H1 (cell line): ENCODE data around the gene GRIA3. TPM values are rescaled to one million over a fixed set of nuclear protein-coding genes. Genes with fewer than 3 reads are reported as not detected.

Experiments
- CTCF ChIA-PET: fragments of 300-600 bp; sonication (Branson Sonifier 250); formaldehyde crosslinking; loops from one replicate; lab custom pipeline; 2021; ENCODE audit not compliant: partially characterized antibody; lab: Charles Lee
- POLR2A ChIA-PET: fragments of 300-600 bp; sonication (Branson Sonifier 250); formaldehyde crosslinking; loops from one replicate; lab custom pipeline; 2021; ENCODE audit warnings: inconsistent platforms; ENCODE audit not compliant: partially characterized antibody; lab: Charles Lee
- DNase-seq, 2 experiments: peaks; one replicate each; pipeline versions ENCODE4 v3.0.0 to v3.0.0-alpha.2; 2010 to 2022; ENCODE audit warnings: low spot score in 2 of 2, low read depth in 1 of 2, mixed read lengths in 1 of 2
- FAIRE-seq: peaks from 2 replicates; lab custom pipeline; 2011; peaks lifted over from hg19 to GRCh38; lab: Jason Lieb, UNC
- H2AFZ ChIP-seq: 2 replicates; pipeline ENCODE4 v1.8.1; 2012; ENCODE audit warnings: low read length, inconsistent platforms
- H2AK5ac ChIP-seq: 2 replicates; pipeline ENCODE4 v1.6.1; 2013; ENCODE audit warnings: low read depth, low read length
- H2BK120ac ChIP-seq: replicated peaks from 2 replicates; pipeline ENCODE3; 2013; ENCODE audit warnings: low read depth, low read length, inconsistent platforms
- H2BK12ac ChIP-seq: 2 replicates; pipeline ENCODE4 v1.6.1; 2013; ENCODE audit warnings: low read depth, low read length
- H2BK15ac ChIP-seq: 2 replicates; pipeline ENCODE4 v1.6.1; 2013; ENCODE audit warnings: low read length
- H2BK20ac ChIP-seq: 2 replicates; pipeline ENCODE4 v1.6.1; 2013; ENCODE audit warnings: low read length
- H2BK5ac ChIP-seq: 2 replicates; pipeline ENCODE4 v1.6.1; 2013; ENCODE audit warnings: low read depth, low read length
- H3K14ac ChIP-seq: 2 replicates; pipeline ENCODE4 v1.6.1; 2013; ENCODE audit warnings: inconsistent platforms; ENCODE audit not compliant: insufficient read length
- H3K18ac ChIP-seq: 2 replicates; pipeline ENCODE4 v1.6.1; 2013; ENCODE audit warnings: low read length; ENCODE audit errors: extremely low read depth
- H3K23ac ChIP-seq: 2 replicates; pipeline ENCODE4 v1.6.1; 2013; ENCODE audit warnings: inconsistent platforms; ENCODE audit not compliant: insufficient read length
- H3K23me2 ChIP-seq: 2 replicates; pipeline ENCODE4 v1.6.1; 2013; ENCODE audit warnings: low read depth, low read length
- H3K27ac ChIP-seq: 2 replicates; pipeline ENCODE4 v1.6.1; 2011; ENCODE audit warnings: low read depth, low read length, inconsistent platforms
- H3K27me3 ChIP-seq, 4 experiments: replicated peaks in 1 of 4; 1 replicate in 1 of 4; 2 replicates in 3 of 4; pipeline versions ENCODE4 v1.6.1 to v1.8.1; 2011 to 2013; ENCODE audit warnings: low read length in 3 of 4, mild to moderate bottlenecking in 3 of 4, inconsistent platforms in 2 of 4, mixed read lengths in 2 of 4, moderate library complexity in 1 of 4; ENCODE audit not compliant: control insufficient read depth in 3 of 4, insufficient read depth in 3 of 4; ENCODE audit errors: extremely low read depth in 1 of 4
- H3K36me3 ChIP-seq, 4 experiments: 2 replicates each; pipeline versions ENCODE4 v1.6.1 to v1.8.1; 2011 to 2013; ENCODE audit warnings: mild to moderate bottlenecking in 4 of 4, low read length in 3 of 4, moderate library complexity in 2 of 4, control low read depth in 1 of 4, inconsistent platforms in 1 of 4; ENCODE audit not compliant: insufficient read depth in 4 of 4, control insufficient read depth in 2 of 4
- H3K4ac ChIP-seq: replicated peaks from 2 replicates; pipeline ENCODE3; 2013; ENCODE audit warnings: low read length, low read depth, mixed read lengths, inconsistent platforms; ENCODE audit not compliant: insufficient read length
- H3K4me1 ChIP-seq, 4 experiments: replicated peaks in 1 of 4; 1 replicate in 1 of 4; 2 replicates in 3 of 4; pipeline versions ENCODE4 v1.6.1 to v1.8.1; 2011 to 2013; ENCODE audit warnings: low read length in 3 of 4, inconsistent platforms in 2 of 4, mixed read lengths in 1 of 4; ENCODE audit not compliant: insufficient read depth in 4 of 4, control insufficient read depth in 3 of 4
- H3K4me2 ChIP-seq, 2 experiments: 2 replicates each; pipeline versions ENCODE4 v1.6.1 to v1.8.1; 2011 to 2013; ENCODE audit warnings: low read depth in 2 of 2, low read length in 2 of 2, control low read depth in 1 of 2, inconsistent platforms in 1 of 2, mild to moderate bottlenecking in 1 of 2; ENCODE audit not compliant: insufficient read depth in 1 of 2
- H3K4me3 ChIP-seq, 4 experiments: fragments of 200-600, 300-600 bp in 1 of 4; sonication (generic), shearing (Covaris generic), sonication (Bioruptor Twin) in 1 of 4; 2 replicates each; pipeline versions ENCODE4 v1.5.1 to v1.8.1; 2011 to 2016; ENCODE audit warnings: low read length in 4 of 4, low read depth in 3 of 4, control low read depth in 2 of 4, inconsistent platforms in 2 of 4, mild to moderate bottlenecking in 2 of 4, mixed read lengths in 1 of 4, moderate library complexity in 1 of 4; ENCODE audit not compliant: insufficient read depth in 2 of 4; ENCODE audit errors: extremely low read depth in 1 of 4
- H3K56ac ChIP-seq: replicated peaks from 2 replicates; pipeline ENCODE3; 2013; ENCODE audit warnings: low read depth, mild to moderate bottlenecking, mixed read lengths, low read length, inconsistent platforms; ENCODE audit not compliant: insufficient read length
- H3K79me1 ChIP-seq: 2 replicates; pipeline ENCODE4 v1.6.1; 2013; ENCODE audit warnings: low read depth, low read length, control low read depth
- H3K79me2 ChIP-seq, 2 experiments: 2 replicates each; pipeline versions ENCODE4 v1.6.1 to v1.8.1; 2012 to 2013; ENCODE audit warnings: low read length in 2 of 2, mild to moderate bottlenecking in 2 of 2, inconsistent platforms in 1 of 2; ENCODE audit not compliant: insufficient read depth in 2 of 2, control insufficient read depth in 1 of 2
- H3K9ac ChIP-seq, 4 experiments: replicated peaks in 1 of 4; 1 replicate in 1 of 4; 2 replicates in 3 of 4; pipeline versions ENCODE4 v1.6.1 to v1.8.1; 2011 to 2013; ENCODE audit warnings: low read depth in 3 of 4, low read length in 3 of 4, control low read depth in 2 of 4, mild to moderate bottlenecking in 2 of 4, moderate library complexity in 2 of 4, inconsistent platforms in 1 of 4; ENCODE audit errors: extremely low read depth in 1 of 4
- H3K9me3 ChIP-seq, 2 experiments: 2 replicates each; pipeline versions ENCODE4 v1.6.1 to v1.8.1; 2012 to 2013; ENCODE audit warnings: mild to moderate bottlenecking in 2 of 2, moderate library complexity in 2 of 2, control low read depth in 1 of 2, inconsistent platforms in 1 of 2, low read depth in 1 of 2, low read length in 1 of 2, mixed read lengths in 1 of 2; ENCODE audit not compliant: insufficient read depth in 2 of 2
- H4K20me1 ChIP-seq, 2 experiments: replicated peaks in 1 of 2; 2 replicates each; pipeline versions ENCODE3 to v1.8.1; 2011 to 2013; ENCODE audit warnings: inconsistent platforms in 2 of 2, low read length in 2 of 2, mild to moderate bottlenecking in 1 of 2; ENCODE audit not compliant: insufficient read depth in 2 of 2, control insufficient read depth in 1 of 2
- H4K5ac ChIP-seq: 2 replicates; pipeline ENCODE4 v1.6.1; 2013; ENCODE audit warnings: low read length, low read depth, mixed read lengths, inconsistent platforms; ENCODE audit not compliant: insufficient read length
- H4K8ac ChIP-seq: 2 replicates; pipeline ENCODE4 v1.8.0; 2013; ENCODE audit warnings: mild to moderate bottlenecking, moderate library complexity, low read length, inconsistent platforms; ENCODE audit not compliant: insufficient read depth; ENCODE audit errors: extremely low read depth
- H4K91ac ChIP-seq: replicated peaks from 2 replicates; pipeline ENCODE3; 2013; ENCODE audit warnings: low read length, mixed read lengths, inconsistent platforms; ENCODE audit not compliant: insufficient read length
- CBX8 ChIP-seq: fragments of 300-800, 300-1000 bp; sonication (generic); IDR thresholded peaks from 2 replicates; pipeline ENCODE4 v1.7.1; 2016; ENCODE audit warnings: low read depth, low read length, borderline replicate concordance
- GTF2F1 ChIP-seq: IDR thresholded peaks from 2 replicates; pipeline ENCODE4 v1.6.1; 2012; ENCODE audit warnings: low read depth, low read length, improper control_type of control experiment, borderline replicate concordance
- HDAC2 ChIP-seq, 2 experiments: fragments of 300-600 bp in 1 of 2; sonication (generic) in 1 of 2; IDR thresholded peaks; 2 replicates each; pipeline ENCODE4 v1.6.1; 2011 to 2012; ENCODE audit warnings: low read depth in 2 of 2, low read length in 2 of 2, mild to moderate bottlenecking in 2 of 2, moderate library complexity in 2 of 2, borderline replicate concordance in 1 of 2, inconsistent platforms in 1 of 2
- JUND ChIP-seq: IDR thresholded peaks from 2 replicates; pipeline ENCODE4 v1.6.1; 2011; ENCODE audit warnings: mild to moderate bottlenecking, improper control_type of control experiment, low read length
- NANOG ChIP-seq: IDR thresholded peaks from 2 replicates; pipeline ENCODE4 v1.6.1; 2011; ENCODE audit warnings: low read length, low read depth, mild to moderate bottlenecking, inconsistent platforms; ENCODE audit not compliant: insufficient read depth, poor library complexity, severe bottlenecking
- SAP30 ChIP-seq: fragments of 300-600 bp; sonication (generic); IDR thresholded peaks from 2 replicates; pipeline ENCODE4 v1.7.1; 2012; ENCODE audit warnings: low read length, moderate library complexity, mild to moderate bottlenecking, inconsistent platforms; ENCODE audit not compliant: insufficient read depth, insufficient replicate concordance
- SP1 ChIP-seq: IDR thresholded peaks from 2 replicates; pipeline ENCODE4 v1.6.1; 2011; ENCODE audit warnings: low read depth, low read length
- SP4 ChIP-seq: IDR thresholded peaks from 2 replicates; pipeline ENCODE4 v1.6.1; 2012; ENCODE audit warnings: low read length, inconsistent platforms
- TAF1 ChIP-seq: IDR thresholded peaks from 2 replicates; pipeline ENCODE4 v1.6.1; 2011; ENCODE audit warnings: mild to moderate bottlenecking, low read depth, low read length
- TBP ChIP-seq: IDR thresholded peaks from 2 replicates; pipeline ENCODE4 v1.6.1; 2011; ENCODE audit warnings: low read depth, low read length, improper control_type of control experiment
- polyA plus RNA-seq, 7 experiments: library from polyadenylated mRNA; depleted of rRNA in 3 of 7; stranded (reverse) in 5 of 7; unstranded in 2 of 7; fragments of >200 nt in 5 of 7; fragments of 200-250 nt in 2 of 7; gene quantifications; 1 replicate in 5 of 7; 2 replicates in 1 of 7; 4 replicates in 1 of 7; pipeline versions ENCODE4 v1.2.1 to v1.2.3, GENCODE V29; 2011 to 2013; ENCODE audit warnings: missing spikeins in 2 of 7, mixed read lengths in 2 of 7
- total RNA-seq: library from RNA; stranded (reverse); fragmentation: NEBNext Ultra II Directional; extraction: Animal tissue kit (Norgen Biotek cat#: 25700); gene quantifications from 2 replicates; pipeline ENCODE4 v1.2.1, GENCODE V29; 2021
- TF ChIP-seq, protein P1 (sequence below): IDR thresholded peaks from 2 replicates; pipeline ENCODE4 v1.6.1; 2011; ENCODE audit warnings: low read depth, mild to moderate bottlenecking, low read length; ENCODE audit not compliant: insufficient read depth

Gene GRIA3
- total and polyA plus RNA-seq, 2 of the 8 experiments (the other 6 are each of a cell fraction or from before 2014, with no cell fraction given) = 2.6 to 3.0 TPM

DNA sequence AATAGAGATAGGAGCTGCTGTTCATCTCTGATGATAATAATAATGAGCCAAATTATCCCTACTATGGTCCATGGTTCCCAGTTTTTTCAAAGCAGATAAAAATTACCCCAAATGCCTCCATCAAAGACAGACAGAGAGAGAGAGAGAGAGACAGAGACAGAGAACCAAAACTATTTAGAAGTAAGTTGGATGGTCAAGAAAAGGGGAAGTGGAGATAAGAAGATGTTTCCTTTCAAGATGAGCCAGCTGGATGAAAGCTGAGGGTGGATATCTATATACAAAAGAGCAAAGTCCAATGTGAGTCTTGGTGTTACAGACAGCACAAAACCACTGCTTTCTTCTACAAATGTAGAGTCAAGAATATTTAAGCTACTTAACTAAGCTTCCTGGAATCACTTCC, 173.9 kb downstream of the GRIA3 start:
- H4K8ac ChIP-seq = no peak overlapping the region
- H3K4ac ChIP-seq = no peak overlapping the region
- H2BK120ac ChIP-seq = no peak overlapping the region
- no peak overlapping the region for H3K27ac ChIP-seq
- TF ChIP-seq TBP = no peak
- TF ChIP-seq TAF1 = no peak
- TF ChIP-seq CBX8 = no peak
- no peak for TF ChIP-seq NANOG
- no peak for TF ChIP-seq JUND
- TF ChIP-seq, protein P1, sequence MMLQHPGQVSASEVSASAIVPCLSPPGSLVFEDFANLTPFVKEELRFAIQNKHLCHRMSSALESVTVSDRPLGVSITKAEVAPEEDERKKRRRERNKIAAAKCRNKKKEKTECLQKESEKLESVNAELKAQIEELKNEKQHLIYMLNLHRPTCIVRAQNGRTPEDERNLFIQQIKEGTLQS = no peak
- TF ChIP-seq SP4 = no peak
- no peak for TF ChIP-seq HDAC2 (IDR thresholded peaks at IDR 0.05; ENCODE audit: borderline replicate concordance in 1 of 2, low read depth in 2 of 2, low read length in 2 of 2)
- no peak for TF ChIP-seq GTF2F1
- no peak for TF ChIP-seq SP1
- no peak for TF ChIP-seq SAP30
- FAIRE-seq (peak; percentile 85), DNase-seq (no peak)
- H4K91ac ChIP-seq = no peak overlapping the region
- H3K23ac ChIP-seq = no peak overlapping the region
- H3K79me1 ChIP-seq = no peaks in the 10 kb centered on the region
- no peak overlapping the region for H2BK20ac ChIP-seq
- no peak overlapping the region for H2BK5ac ChIP-seq
- H3K23me2 ChIP-seq = no peaks in the 10 kb centered on the region
- no peak overlapping the region for H2AFZ ChIP-seq
- no peak overlapping the region for H4K5ac ChIP-seq
- no peak overlapping the region for H3K4me3 ChIP-seq
- H3K79me2 ChIP-seq = no peaks in the 10 kb centered on the region
- H3K4me1 ChIP-seq = no peaks in the 10 kb centered on the region
- H3K18ac ChIP-seq = no peak overlapping the region
- H3K56ac ChIP-seq = no peak overlapping the region
- no peak overlapping the region for H2BK12ac ChIP-seq
- no peak overlapping the region for H2AK5ac ChIP-seq
- no peaks in the 10 kb centered on the region for H3K9me3 ChIP-seq
- CTCF ChIA-PET = interaction anchor here (1.2 to 1.5 kb wide), 2 partner anchors 16 to 26 kb away, joined by 3 to 4 read pairs; no protein-coding TSS in a partner anchor
- POLR2A ChIA-PET = no interaction called here
- H3K14ac ChIP-seq = no peak overlapping the region
- no peaks in the 10 kb centered on the region for H3K27me3 ChIP-seq
- H3K36me3 ChIP-seq = no peaks in the 10 kb centered on the region
- no peak overlapping the region for H3K9ac ChIP-seq
- H3K4me2 ChIP-seq = no peak overlapping the region
- no peak overlapping the region for H2BK15ac ChIP-seq
- H4K20me1 ChIP-seq = no peaks in the 10 kb centered on the region
